GM19035 (cell line): ENCODE data around the gene CCDC117.
"Not testable (repeated sequence)": the region's sequence is repeated elsewhere in the genome, so short reads cannot be mapped to it uniquely, and the experiment has no call there.

ENCODE experiments used
- ATAC-seq: cut with Tn5 transposase; IDR thresholded peaks from one replicate; pipeline ENCODE4 v1.9.1; 2021; ENCODE audit not compliant: unreplicated experiment

The CCDC117 gene

GRCh38 chr22:28799606-28800307 lies 27.3 kb downstream of the CCDC117 start:
- ATAC-seq = peak; percentile 24

GRCh38 chr22:28800308-28801041 lies 28.0 kb downstream of the CCDC117 start, which contains the start of gene XBP1:
Gene XBP1, minus strand, starts transcription at chr22:28800569.
- peak; percentile 85 for ATAC-seq

- ATAC-seq = no peak
Observed at GRCh38 chr22:28801845-28802594, 29.5 kb downstream of the CCDC117 start.

GRCh38 chr22:28802595-28803123 lies 30.2 kb downstream of the CCDC117 start:
- no peak for ATAC-seq

GRCh38 chr22:28805426-28805825 lies 32.9 kb downstream of the CCDC117 start:
- not testable (repeated sequence) for ATAC-seq

- no peak for ATAC-seq
Observed at GRCh38 chr22:28808716-28809355, 36.3 kb downstream of the CCDC117 start.

GRCh38 chr22:28810821-28811491 lies 38.5 kb downstream of the CCDC117 start:
- ATAC-seq = no peak

DNA sequence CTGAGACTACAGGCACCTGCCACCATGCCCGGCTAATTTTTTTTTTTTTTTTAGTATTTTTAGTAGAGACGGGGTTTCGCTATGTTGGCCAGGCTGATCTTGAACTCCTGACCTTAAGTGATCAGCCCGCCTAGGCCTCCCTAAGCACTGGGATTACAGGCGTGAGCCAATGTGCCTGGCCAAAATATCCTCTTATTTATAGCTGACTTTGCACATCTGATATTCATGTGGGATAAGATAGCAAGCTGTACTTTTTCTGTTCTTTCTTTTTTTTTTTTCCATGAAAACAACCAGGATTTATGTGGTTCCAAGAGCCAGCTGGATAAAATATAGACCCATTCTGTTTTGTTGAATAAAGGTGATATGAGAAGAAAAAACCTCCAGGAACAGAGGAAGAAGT lies 40.0 kb downstream of the CCDC117 start:
- no peak for ATAC-seq

GRCh38 chr22:28813772-28814518 lies 41.5 kb downstream of the CCDC117 start:
- no peak for ATAC-seq

GRCh38 chr22:28815111-28815510 lies 42.6 kb downstream of the CCDC117 start:
- no peak for ATAC-seq

GRCh38 chr22:28815729-28816128 lies 43.2 kb downstream of the CCDC117 start:
- no peak for ATAC-seq

- no peak for ATAC-seq
Observed at GRCh38 chr22:28817064-28817463, 44.6 kb downstream of the CCDC117 start.

- ATAC-seq = no peak
Observed at GRCh38 chr22:28817919-28818859, 45.7 kb downstream of the CCDC117 start.

DNA sequence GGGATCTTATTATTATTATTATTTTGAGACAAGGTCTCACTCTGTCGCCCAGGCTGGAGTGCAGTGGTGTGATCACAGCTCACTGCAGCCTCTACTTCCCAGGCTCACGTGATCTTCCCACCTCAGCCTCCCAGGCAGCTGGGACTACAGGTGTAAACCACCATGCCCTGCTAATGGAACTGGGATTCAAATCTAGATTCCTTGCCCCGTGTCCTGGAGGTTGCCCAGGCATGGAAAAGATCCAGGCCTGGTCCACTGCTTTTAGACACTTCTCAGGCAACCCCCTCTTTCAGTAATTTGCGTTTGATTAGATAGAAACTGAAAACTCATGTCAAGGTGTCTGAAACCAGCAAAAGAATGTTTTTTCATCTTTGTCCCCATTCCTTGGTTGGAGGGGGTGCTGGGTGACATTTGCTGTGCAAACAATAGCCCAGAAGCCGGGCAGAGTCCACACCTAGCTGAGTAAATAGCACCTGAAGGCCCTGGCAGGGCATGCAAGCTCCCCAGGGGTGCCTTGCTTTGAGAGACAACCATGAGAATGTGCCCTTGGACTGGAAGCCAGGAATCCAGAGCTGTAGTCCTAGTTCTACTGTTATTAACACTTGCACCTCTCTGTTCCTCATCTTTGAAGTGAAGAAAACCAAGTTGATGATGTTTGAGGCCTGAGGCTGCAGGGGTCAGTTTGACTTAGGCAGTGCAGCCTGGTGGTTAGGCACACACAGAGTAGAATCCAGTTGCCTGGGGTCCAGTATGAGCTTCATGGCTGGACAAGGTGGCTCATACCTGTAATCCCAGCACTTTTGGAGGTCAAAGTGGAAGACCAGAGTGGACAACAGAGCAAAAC lies 47.0 kb downstream of the CCDC117 start:
- ATAC-seq = peak; percentile 51

DNA sequence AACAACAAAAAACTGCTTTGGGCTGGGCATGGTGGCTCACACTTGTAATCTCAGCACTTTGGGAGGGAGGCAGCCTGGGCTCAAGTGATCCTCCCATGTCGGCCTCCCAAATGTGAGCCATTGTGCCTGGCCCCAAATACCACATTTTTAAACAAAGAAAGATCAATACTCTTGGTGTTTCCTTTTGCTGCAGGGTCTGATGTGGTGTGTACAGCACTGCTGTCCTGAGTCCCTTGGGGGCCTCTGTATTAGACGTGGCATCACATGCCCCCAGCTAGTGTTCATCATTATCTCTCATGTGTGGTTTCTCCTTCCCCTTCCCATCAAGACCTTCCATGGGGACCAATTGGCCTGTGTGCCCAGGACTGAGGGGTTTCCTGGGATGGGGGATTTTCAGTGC lies 48.4 kb downstream of the CCDC117 start:
- no peak for ATAC-seq

DNA sequence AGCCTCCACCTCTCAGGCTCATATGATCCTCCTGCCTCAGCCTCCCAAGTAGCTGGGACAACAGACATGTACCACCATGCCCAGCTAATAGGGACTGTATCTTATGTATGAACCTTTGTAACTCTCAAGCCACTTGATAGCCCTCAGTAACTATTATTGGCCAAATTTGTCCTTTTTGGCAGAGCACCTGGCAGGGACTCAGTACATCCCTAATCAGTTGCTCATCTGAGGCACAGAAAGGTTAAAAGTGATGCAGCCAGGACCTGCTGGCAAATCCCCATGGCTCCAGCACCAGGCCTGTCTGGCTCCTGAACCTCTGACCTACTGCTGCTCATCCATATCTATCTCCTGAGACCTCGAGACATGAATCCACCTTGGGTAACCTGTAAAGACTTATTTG lies 49.0 kb downstream of the CCDC117 start:
- no peak for ATAC-seq

GRCh38 chr22:28822930-28823551 lies 50.5 kb downstream of the CCDC117 start:
- no peak for ATAC-seq
